MM.1S (cell line): ENCODE measurements around the gene UTP25.

Experiments
- DNase-seq: peaks from one replicate; pipeline ENCODE4 v3.0.0-alpha.2; 2015
- H2AFZ ChIP-seq: fragments of 300-600 bp; sonication (generic); 2 replicates; pipeline ENCODE4 v1.6.0; 2016; ENCODE audit warnings: antibody characterized with exemption, low read length
- H3F3A ChIP-seq: fragments of 300-600 bp; sonication (generic); 2 replicates; pipeline ENCODE4 v1.6.1; 2016; ENCODE audit warnings: mild to moderate bottlenecking, antibody characterized with exemption, low read length, moderate library complexity, mixed read lengths; ENCODE audit not compliant: insufficient read depth
- H3K27ac ChIP-seq: fragments of 300-600 bp; sonication (generic); 2 replicates; pipeline ENCODE4 v1.5.1; 2016; ENCODE audit warnings: mild to moderate bottlenecking, low read length
- H3K27me3 ChIP-seq: fragments of 300-600 bp; sonication (generic); replicated peaks from 2 replicates; pipeline ENCODE4 v1.6.0; 2016; ENCODE audit warnings: low read length; ENCODE audit not compliant: insufficient read depth
- H3K36me3 ChIP-seq: fragments of 300-600 bp; sonication (generic); replicated peaks from 2 replicates; pipeline ENCODE4 v1.6.1; 2016; ENCODE audit warnings: mild to moderate bottlenecking, low read length, mixed read lengths; ENCODE audit not compliant: insufficient read depth
- H3K4me1 ChIP-seq: fragments of 300-600 bp; sonication (generic); 2 replicates; pipeline ENCODE4 v1.6.1; 2016; ENCODE audit warnings: low read length, mixed read lengths
- H3K4me2 ChIP-seq: fragments of 300-600 bp; sonication (generic); 2 replicates; pipeline ENCODE4 v1.6.0; 2016; ENCODE audit warnings: low read depth, low read length
- H3K4me3 ChIP-seq: fragments of 300-600 bp; sonication (generic); 2 replicates; pipeline ENCODE4 v1.5.1; 2016; ENCODE audit warnings: low read length, mixed read lengths
- H3K79me2 ChIP-seq: fragments of 300-600 bp; sonication (generic); 2 replicates; pipeline ENCODE4 v1.6.1; 2016; ENCODE audit warnings: mixed run types, low read length, mixed read lengths
- H3K9ac ChIP-seq: fragments of 300-600 bp; sonication (generic); 2 replicates; pipeline ENCODE4 v1.6.1; 2016; ENCODE audit warnings: low read length, mixed read lengths
- H3K9me2 ChIP-seq: fragments of 300-600 bp; sonication (generic); replicated peaks from 2 replicates; pipeline ENCODE4 v1.6.1; 2016; ENCODE audit warnings: mild to moderate bottlenecking, low read length, mixed read lengths; ENCODE audit not compliant: insufficient read depth
- H3K9me3 ChIP-seq: fragments of 300-600 bp; sonication (generic); replicated peaks from 2 replicates; pipeline ENCODE4 v1.6.1; 2016; ENCODE audit warnings: mild to moderate bottlenecking, low read length, mixed read lengths; ENCODE audit not compliant: insufficient read depth
- H4K20me1 ChIP-seq: fragments of 300-600 bp; sonication (generic); 2 replicates; pipeline ENCODE4 v1.6.1; 2016; ENCODE audit warnings: mild to moderate bottlenecking, low read length, moderate library complexity, mixed read lengths; ENCODE audit not compliant: insufficient read depth
- CTCF ChIP-seq: fragments of 300-600 bp; sonication (generic); IDR thresholded peaks from 2 replicates; pipeline ENCODE4 v1.5.1; 2016; ENCODE audit warnings: antibody characterized with exemption, low read length, mixed read lengths
- EZH2 ChIP-seq: fragments of 300-600 bp; sonication (generic); optimal IDR thresholded peaks from 2 replicates; pipeline ENCODE3; 2017; ENCODE audit warnings: low read depth, mild to moderate bottlenecking, antibody characterized with exemption, low read length, mixed read lengths
- EZH2phosphoT487 ChIP-seq: fragments of 300-600 bp; sonication (generic); IDR thresholded peaks from 2 replicates; pipeline ENCODE4 v1.6.1; 2018; ENCODE audit warnings: antibody characterized with exemption, low read length

Gene UTP25

GRCh38 chr1:209816923-209817322 lies 10.8 kb upstream of the UTP25 start:
- no peak for TF ChIP-seq CTCF
- no peak for TF ChIP-seq EZH2phosphoT487
- no peak for TF ChIP-seq EZH2

GRCh38 chr1:209817691-209818090 lies 10.1 kb upstream of the UTP25 start:
- TF ChIP-seq CTCF (no peak), EZH2phosphoT487 (no peak), EZH2 (no peak)

More at GRCh38 chr1:209816923-209817322, 10.8 kb upstream of the UTP25 start:
- Histone ChIP-seq H3K27ac (no peak overlapping the region), H4K20me1 (no peaks in the 10 kb centered on the region), H3F3A (no peaks in the 10 kb centered on the region), H3K27me3 (no peaks in the 10 kb centered on the region), H3K79me2 (no peaks in the 10 kb centered on the region), H3K4me1 (no peaks in the 10 kb centered on the region), H3K4me3 (no peak overlapping the region), H3K36me3 (no peaks in the 10 kb centered on the region), H3K9me3 (no peaks in the 10 kb centered on the region), H3K4me2 (no peak overlapping the region), H3K9me2 (no peaks in the 10 kb centered on the region), H2AFZ (no peak overlapping the region), H3K9ac (no peak overlapping the region)
- no peak for DNase-seq

GRCh38 chr1:209819058-209819457 lies 8.7 kb upstream of the UTP25 start:
- H3K9ac ChIP-seq, result no peak overlapping the region
- no peak overlapping the region for H2AFZ ChIP-seq
- H3F3A ChIP-seq, result no peaks in the 10 kb centered on the region
- H4K20me1 ChIP-seq, result no peaks in the 10 kb centered on the region
- H3K27ac ChIP-seq, result no peak overlapping the region
- no peak for TF ChIP-seq CTCF
- TF ChIP-seq EZH2, result no peak
- no peak for TF ChIP-seq EZH2phosphoT487
- 0 out of 2 replicates have a peak, but pooled peaks cover 3% of the 10 kb centered on the region for H3K27me3 ChIP-seq
- H3K4me3 ChIP-seq, result no peak overlapping the region
- no peaks in the 10 kb centered on the region for H3K36me3 ChIP-seq
- H3K79me2 ChIP-seq, result no peaks in the 10 kb centered on the region
- no peak overlapping the region for H3K4me2 ChIP-seq
- H3K9me3 ChIP-seq, result no peaks in the 10 kb centered on the region
- H3K9me2 ChIP-seq, result no peaks in the 10 kb centered on the region
- no peak for DNase-seq
- H3K4me1 ChIP-seq, result no peaks in the 10 kb centered on the region

More at GRCh38 chr1:209817691-209818090, 10.1 kb upstream of the UTP25 start:
- Histone ChIP-seq H2AFZ (no peak overlapping the region), H3K9ac (no peak overlapping the region), H3K36me3 (no peaks in the 10 kb centered on the region), H3K9me2 (no peaks in the 10 kb centered on the region), H3F3A (no peaks in the 10 kb centered on the region), H3K4me1 (no peaks in the 10 kb centered on the region), H3K79me2 (no peaks in the 10 kb centered on the region), H3K9me3 (no peaks in the 10 kb centered on the region), H3K4me3 (no peak overlapping the region), H4K20me1 (no peaks in the 10 kb centered on the region), H3K27me3 (0 out of 2 replicates have a peak, but pooled peaks cover 3% of the 10 kb centered on the region), H3K4me2 (no peak overlapping the region), H3K27ac (no peak overlapping the region)
- no peak for DNase-seq
